Measurements from ENCODE around the gene PGLYRP4. TPM values are rescaled to one million over a fixed set of nuclear protein-coding genes. Genes with fewer than 3 reads are reported as not detected.

PGLYRP4 gene, protein sequence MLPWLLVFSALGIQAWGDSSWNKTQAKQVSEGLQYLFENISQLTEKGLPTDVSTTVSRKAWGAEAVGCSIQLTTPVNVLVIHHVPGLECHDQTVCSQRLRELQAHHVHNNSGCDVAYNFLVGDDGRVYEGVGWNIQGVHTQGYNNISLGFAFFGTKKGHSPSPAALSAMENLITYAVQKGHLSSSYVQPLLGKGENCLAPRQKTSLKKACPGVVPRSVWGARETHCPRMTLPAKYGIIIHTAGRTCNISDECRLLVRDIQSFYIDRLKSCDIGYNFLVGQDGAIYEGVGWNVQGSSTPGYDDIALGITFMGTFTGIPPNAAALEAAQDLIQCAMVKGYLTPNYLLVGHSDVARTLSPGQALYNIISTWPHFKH
- total RNA-seq, result not detected

DNA sequence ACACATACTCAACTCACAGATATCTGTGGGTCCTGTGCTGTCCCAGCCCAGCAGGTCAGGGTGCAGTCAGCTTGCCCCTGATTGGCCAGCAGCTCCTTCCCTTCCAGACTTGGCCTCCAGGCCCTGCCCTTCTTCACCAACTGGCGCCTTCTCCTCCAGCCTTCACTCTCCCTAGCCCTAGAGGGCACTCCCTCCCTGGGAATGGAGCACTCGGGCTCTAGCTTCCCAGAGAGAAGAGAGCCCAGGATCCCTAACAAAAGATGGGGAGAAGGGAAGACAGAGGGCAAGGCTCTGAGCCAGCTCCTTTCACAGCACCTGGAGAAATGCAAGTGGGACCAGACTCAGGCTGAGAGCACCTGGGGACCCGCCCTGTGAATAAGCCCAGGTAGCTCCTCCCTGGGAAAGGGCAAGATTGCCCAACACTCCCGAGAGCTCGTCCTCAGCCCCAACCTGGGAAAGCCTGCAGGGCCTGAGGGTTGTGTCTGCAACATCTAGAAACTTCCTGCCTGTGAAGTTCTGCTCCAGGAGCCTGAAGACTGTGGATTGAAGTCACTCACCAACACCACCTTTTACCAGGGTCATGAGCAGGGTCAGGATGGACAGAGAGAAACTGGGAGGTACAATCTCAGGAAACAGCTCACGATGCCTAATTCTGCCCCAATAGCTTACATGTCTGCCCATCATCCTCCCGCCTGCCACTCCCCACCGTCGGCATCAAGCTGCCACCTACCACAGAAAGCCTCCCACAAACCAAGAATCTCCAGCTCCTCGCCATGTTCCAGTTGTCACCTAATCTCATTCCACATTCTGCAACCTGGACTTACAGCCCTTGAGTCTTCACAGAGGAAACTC, at the start of gene PGLYRP4:
Gene PGLYRP4, minus strand, starts transcription at position 331 of the 852 bp plus-strand sequence. CDS start 909 bp downstream, outside the sequence.
- Histone ChIP-seq H3K9me3 (no peaks in the 10 kb centered on the region), H3K27ac (no peak within 1 kb of the TSS), H3K36me3 (no peaks in the 10 kb centered on the region), H3K27me3 (peaks cover 7 to 31% (median 8%) of the 10 kb centered on the region in 3 donors), H3K4me3 (no peak within 1 kb of the TSS), H3K4me1 (no peaks in the 10 kb centered on the region)
- no peak for DNase-seq
- in situ Hi-C loops (cut with MboI; ENCODE audit: low sequenced_read_pairs in 4 of 4), result no loop called here
- no peak for ATAC-seq
- intact Hi-C loops (cut with DNase I; ENCODE audit: low total_unique reads), result no loop called here
- TF ChIP-seq, protein P1, sequence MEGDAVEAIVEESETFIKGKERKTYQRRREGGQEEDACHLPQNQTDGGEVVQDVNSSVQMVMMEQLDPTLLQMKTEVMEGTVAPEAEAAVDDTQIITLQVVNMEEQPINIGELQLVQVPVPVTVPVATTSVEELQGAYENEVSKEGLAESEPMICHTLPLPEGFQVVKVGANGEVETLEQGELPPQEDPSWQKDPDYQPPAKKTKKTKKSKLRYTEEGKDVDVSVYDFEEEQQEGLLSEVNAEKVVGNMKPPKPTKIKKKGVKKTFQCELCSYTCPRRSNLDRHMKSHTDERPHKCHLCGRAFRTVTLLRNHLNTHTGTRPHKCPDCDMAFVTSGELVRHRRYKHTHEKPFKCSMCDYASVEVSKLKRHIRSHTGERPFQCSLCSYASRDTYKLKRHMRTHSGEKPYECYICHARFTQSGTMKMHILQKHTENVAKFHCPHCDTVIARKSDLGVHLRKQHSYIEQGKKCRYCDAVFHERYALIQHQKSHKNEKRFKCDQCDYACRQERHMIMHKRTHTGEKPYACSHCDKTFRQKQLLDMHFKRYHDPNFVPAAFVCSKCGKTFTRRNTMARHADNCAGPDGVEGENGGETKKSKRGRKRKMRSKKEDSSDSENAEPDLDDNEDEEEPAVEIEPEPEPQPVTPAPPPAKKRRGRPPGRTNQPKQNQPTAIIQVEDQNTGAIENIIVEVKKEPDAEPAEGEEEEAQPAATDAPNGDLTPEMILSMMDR (IDR thresholded peaks at IDR 0.05 in 4 of 5, conservative IDR thresholded peaks at IDR 0.05 in 1 of 5), result no peak
- no peak for TF ChIP-seq POLR2A (IDR thresholded peaks at IDR 0.05)

DNA sequence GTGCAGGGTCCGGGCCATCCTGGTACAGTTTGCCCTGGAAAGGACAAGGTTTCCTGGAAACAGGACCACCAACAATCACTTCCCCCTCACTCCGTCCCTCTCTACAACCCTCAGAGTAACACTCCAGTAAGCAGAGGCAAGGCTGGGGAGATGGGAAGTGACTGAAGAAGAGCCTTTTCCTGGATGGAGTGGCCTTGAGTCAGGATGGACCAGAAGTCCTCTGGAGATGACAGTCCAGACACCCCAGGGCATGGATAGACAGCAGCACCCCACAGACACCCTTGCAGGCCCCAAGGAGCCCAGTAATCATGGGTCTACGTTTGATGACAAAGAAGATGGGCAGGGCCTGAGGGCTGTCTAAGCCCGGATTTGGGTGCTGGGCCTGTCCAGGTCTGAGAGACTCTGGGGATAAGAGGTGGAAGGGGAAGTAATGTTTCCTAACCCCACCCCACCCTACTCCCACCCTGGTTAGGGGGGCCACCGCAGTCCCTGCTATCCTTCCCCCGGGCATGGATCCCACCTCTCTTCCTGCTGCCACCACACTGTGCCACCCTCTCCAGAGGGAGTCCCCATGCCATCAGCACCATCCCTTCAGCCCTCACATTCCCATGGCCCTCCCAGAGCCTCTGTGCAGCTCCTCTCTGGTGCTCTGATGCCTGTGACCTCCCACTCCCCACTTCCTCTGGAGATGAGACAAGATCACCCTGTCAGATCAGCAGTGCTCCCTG, 49.4 kb upstream of the PGLYRP4 start:
- in situ Hi-C loops (cut with MboI; ENCODE audit: low sequenced_read_pairs in 4 of 4) (no loop called here), intact Hi-C loops (cut with DNase I; ENCODE audit: low total_unique reads) (no loop called here)
- no peak for ATAC-seq
- peaks cover 0 to 16% of the 10 kb centered on the region in 2 donors for H3K4me1 ChIP-seq
- H3K27me3 ChIP-seq, result no peaks in the 10 kb centered on the region
- no peak for TF ChIP-seq POLR2A (IDR thresholded peaks at IDR 0.05)
- TF ChIP-seq, protein P1 (IDR thresholded peaks at IDR 0.05 in 4 of 5, conservative IDR thresholded peaks at IDR 0.05 in 1 of 5), result no peak
- H3K4me3 ChIP-seq, result no peak overlapping the region
- DNase-seq, result no peak
- no peak overlapping the region for H3K27ac ChIP-seq
- no peaks in the 10 kb centered on the region for H3K9me3 ChIP-seq
- H3K36me3 ChIP-seq, result no peaks in the 10 kb centered on the region

DNA sequence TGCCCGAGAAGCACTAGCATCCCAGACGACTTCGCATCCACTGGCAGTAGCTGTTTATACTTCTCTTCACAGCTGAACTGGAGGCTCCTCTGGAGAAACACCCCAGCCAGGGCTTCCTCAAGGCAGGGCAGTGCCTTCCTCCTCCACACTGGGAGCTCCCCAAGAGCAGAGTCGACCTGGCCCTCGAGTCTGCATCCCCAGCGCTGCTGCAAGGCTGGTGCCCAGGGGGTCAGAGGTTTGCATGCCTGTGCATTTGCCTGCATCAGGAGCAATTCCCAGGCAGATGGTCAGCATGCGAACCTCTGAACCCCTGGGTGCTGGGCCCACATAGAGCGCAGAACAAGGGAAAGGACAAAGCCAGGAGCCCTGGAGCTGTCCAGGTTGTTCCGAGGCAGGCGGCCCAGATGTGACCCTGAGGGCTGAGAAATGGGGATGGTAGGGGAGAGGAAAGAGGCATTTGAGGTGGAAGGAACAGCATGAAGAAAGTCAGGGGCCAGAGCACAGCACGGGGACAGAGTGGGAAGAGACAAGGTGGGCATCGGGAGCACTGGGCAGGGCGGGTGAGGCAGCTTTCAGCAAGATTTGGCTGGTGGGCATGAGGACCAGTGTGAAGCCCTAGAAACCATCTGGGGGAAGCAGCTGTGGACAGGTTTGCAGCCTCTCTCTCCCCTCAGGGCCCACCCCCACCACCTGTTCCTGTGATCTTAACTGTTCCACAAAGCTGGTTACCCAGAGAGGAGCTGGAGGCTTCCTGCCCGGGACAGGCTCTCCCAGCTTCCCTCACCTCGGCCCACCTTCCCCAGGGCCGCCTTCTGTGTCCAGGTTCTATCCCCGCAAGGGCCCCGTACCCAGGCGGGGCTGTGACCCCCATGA, 48.6 kb upstream of the PGLYRP4 start:
- no peak overlapping the region for H3K4me3 ChIP-seq
- intact Hi-C loops (cut with DNase I; ENCODE audit: low total_unique reads), result no loop called here
- H3K36me3 ChIP-seq, result no peaks in the 10 kb centered on the region
- ATAC-seq (no peak), DNase-seq (no peak)
- no peak overlapping the region for H3K27ac ChIP-seq
- H3K27me3 ChIP-seq, result no peaks in the 10 kb centered on the region
- in situ Hi-C loops (cut with MboI; ENCODE audit: low sequenced_read_pairs in 4 of 4), result no loop called here
- H3K4me1 ChIP-seq, result peaks cover 0 to 16% of the 10 kb centered on the region in 2 donors
- no peaks in the 10 kb centered on the region for H3K9me3 ChIP-seq
- no peak for TF ChIP-seq POLR2A (IDR thresholded peaks at IDR 0.05)
- TF ChIP-seq, protein P1 (IDR thresholded peaks at IDR 0.05 in 4 of 5, conservative IDR thresholded peaks at IDR 0.05 in 1 of 5), result no peak

DNA sequence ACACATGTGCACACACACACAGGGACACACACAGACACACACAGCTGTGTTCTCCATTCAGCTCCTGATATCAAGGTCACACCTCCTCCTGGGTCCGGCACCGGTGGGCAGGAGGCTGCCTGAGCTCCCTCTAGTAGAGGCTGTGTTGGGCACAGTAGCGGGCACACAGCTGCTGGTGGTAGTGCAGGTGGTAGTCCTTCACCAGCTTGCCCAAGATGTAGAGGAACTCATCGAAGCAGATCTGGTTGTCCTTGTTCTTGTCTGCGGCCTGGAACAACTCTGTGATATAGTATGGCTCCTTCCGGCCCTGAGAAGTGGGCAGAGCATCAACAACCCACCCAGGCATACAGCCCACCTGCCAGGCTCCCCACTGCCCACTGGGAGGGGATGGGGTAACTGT, 47.8 kb upstream of the PGLYRP4 start:
- intact Hi-C loops (cut with DNase I; ENCODE audit: low total_unique reads) (no loop called here), in situ Hi-C loops (cut with MboI; ENCODE audit: low sequenced_read_pairs in 4 of 4) (no loop called here)
- TF ChIP-seq, protein P1 (IDR thresholded peaks at IDR 0.05 in 4 of 5, conservative IDR thresholded peaks at IDR 0.05 in 1 of 5), result no peak
- no peak overlapping the region for H3K27ac ChIP-seq
- no peak overlapping the region for H3K4me3 ChIP-seq
- no peaks in the 10 kb centered on the region for H3K9me3 ChIP-seq
- peaks cover 3 to 20% of the 10 kb centered on the region in 2 donors for H3K4me1 ChIP-seq
- DNase-seq (no peak), ATAC-seq (no peak)
- no peaks in the 10 kb centered on the region for H3K27me3 ChIP-seq
- H3K36me3 ChIP-seq, result no peaks in the 10 kb centered on the region

Measured in gastrocnemius medialis (tissue), 4 donors.